CD4-positive, alpha-beta T cell treated with Interleukin-6 for 4 hours (primary cell): ENCODE measurements around the gene ACTR1B.
"Not testable (repeated sequence)": the region's sequence is repeated elsewhere in the genome, so short reads cannot be mapped to it uniquely, and the experiment has no call there.

Source experiments
- DNase-seq: peaks from one replicate; pipeline ENCODE4 v3.0.0-alpha.2; 2020; ENCODE audit warnings: mixed read lengths

Gene ACTR1B

DNA sequence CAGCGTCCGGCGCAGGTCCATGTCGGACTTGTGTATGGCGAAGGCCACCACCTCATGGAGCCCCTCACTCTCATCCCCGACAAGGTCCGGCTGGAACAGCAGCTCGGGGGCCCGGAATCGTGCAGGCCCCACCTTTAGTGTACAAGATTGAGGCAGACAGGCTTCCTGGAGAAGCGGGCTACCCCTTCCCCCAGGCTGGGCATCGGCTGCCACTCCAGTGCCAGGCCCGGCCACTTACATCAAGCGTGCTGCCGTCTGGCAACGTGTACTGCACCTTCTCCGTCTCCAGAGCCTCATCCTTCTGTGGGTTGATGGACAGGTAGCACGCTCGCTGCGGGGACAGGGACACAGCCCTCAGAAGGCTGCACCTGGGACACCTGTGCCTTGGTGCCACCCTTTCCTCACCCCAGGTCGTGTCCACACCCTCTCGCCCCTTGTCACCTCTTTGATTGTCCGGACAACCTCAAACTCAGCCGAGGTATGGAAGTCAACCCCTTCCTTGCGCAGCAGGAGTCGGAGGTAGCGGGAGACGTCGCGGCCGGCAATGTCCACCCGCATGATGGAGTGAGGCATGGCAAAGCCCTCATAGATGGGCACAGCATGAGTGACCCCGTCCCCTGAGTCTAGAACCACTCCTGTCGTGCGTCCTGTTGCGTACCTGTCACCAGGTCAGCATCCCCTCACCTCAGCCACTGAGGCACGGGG, 5.7 kb downstream of the ACTR1B start:
- DNase-seq = no peak

- DNase-seq = no peak
These were observed 6.8 kb downstream of the ACTR1B start for GRCh38 chr2:97656905-97657587.

DNA sequence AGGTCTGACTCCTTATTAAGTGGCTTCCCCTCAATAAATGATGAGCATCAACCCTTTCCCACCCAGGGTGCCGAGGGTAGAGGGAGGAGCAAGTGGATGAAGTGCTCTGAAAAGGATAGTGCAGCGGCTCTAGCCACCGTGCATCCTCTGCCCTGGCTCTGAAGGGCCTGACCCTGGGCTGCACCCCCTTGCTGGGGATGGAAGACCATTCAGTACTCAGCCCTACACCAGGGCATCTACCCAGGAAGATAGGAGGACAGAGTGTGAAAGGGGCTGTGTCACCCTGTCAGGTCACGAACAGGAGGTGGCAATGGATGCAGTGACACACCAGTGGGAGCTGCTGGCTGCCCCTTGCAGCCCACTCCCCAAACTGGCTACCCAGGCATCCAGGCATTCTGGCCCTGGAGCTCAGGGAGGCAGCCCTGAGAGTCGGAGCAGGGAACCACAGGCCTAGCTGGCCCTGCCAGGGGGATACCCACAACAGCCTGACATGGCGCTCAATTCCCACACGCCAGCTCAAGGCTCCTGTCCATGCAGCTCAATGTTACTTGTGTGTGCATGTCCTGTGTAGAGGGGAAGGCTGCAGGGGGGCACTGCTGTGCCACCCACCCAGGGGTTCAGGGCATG, 7.6 kb downstream of the ACTR1B start:
- DNase-seq = no peak

DNA sequence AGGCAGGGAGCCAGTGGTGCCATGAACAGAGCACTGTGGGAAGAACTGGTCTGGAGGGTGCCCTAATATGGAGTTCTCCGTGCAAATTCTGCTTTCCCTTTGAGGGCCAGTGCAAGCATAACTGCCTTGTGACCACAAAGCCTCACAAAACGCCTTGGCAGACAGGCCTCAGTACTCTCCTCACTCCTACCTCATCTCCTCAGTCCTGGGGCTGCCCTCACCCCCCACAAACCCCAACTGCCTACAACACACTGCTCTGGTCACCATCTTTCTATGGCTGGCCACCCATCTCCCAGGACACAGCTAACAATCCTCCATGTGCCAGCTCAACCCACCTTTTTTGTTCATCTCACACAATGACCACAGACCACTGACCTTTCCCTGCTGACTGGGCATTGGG, 9.1 kb downstream of the ACTR1B start:
- DNase-seq = no peak

GRCh38 chr2:97654309-97654708, 9.5 kb downstream of the ACTR1B start:
- DNase-seq = no peak

DNA sequence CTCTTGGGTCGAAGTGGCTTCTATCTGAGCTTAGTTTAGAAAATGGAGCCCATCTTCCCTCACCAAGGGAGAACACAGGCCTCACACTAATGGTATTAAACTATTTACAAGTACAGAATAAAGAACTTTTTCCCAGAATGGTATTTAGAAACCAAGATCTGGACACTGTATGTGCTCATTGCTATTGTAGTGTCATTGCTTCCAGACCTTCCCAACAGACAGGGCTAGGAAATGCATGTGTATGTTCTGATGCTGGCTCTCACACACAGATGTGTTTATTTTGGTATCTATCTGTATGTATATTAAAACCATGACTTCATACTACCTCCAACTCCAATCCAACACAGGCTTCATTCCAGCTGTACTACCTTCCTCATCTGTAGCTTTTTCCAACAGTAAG, 10.0 kb downstream of the ACTR1B start:
- no peak for DNase-seq

DNA sequence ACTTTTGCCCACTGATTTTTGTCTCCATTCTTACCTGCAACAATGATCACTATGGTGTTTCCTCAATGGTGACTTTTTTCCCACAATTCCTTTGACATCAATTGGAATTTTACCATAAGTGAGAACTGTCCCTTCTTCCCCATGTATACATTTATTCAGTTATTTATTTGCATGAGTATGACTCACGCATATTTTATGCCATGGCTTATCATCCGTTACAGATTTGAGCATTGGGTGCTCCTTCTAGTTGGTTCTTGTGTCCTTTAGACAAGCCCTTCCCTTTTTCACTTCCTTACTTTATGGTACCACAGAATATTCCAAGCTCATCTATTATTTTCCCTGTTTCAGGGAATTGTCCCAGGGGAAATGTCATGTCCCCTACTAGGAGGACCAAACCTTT, 10.4 kb downstream of the ACTR1B start:
- DNase-seq = no peak

- DNase-seq = no peak
These were observed 12.7 kb downstream of the ACTR1B start for GRCh38 chr2:97651114-97651513.

DNA sequence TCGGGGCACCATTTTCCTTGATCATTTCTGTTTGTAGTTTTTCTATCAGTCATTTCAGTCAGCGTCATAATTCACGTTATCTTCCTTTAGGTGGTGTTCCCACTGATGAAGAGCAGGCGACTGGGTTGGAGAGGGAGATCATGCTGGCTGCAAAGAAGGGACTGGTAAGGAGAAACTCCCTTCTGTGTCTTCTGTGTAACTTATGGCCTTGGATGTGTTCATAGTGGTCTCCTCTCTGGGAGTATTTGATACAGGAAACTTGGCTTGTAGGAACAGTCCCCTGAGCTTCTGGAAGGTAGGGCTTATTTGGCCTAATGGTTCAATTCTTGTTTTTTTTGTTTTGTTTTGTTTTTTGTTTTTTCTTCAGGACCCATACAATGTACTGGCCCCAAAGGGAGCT, 16.9 kb downstream of the ACTR1B start:
- DNase-seq = no peak

- DNase-seq = peak; percentile 99
These were observed 17.9 kb downstream of the ACTR1B start, which contains the start of gene COX5B for GRCh38 chr2:97645695-97646629. TSS of gene COX5B (plus strand) at chr2:97646062. CDS start at chr2:97646087, 25 bp downstream.

DNA sequence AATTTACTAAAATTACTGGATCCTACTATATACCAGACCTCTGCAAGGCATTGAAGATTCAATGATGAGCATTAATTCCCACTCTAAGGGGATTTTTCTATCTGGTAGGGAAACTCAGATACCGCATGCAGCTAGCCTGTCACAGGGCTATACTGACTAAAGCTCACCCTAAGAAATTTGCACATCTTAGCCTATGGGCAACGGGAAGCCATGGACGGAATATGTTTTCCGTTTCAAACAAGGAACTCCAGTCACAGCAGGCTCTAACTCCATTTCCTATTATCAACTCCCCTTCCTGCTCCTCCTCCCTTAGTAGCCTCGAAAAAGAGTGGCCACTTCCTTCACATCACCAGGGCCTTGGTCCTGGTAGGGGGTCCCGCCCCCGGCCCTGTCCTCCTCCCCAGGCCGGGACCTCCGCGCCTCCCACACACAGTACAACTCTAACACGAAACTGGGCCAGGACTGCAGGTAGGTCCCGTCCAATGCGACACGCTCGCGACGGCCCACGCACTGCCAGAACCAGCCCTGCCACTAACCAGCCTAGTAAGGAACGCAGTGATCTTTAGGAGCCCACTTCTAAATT, 18.6 kb downstream of the ACTR1B start:
- DNase-seq = no peak

DNA sequence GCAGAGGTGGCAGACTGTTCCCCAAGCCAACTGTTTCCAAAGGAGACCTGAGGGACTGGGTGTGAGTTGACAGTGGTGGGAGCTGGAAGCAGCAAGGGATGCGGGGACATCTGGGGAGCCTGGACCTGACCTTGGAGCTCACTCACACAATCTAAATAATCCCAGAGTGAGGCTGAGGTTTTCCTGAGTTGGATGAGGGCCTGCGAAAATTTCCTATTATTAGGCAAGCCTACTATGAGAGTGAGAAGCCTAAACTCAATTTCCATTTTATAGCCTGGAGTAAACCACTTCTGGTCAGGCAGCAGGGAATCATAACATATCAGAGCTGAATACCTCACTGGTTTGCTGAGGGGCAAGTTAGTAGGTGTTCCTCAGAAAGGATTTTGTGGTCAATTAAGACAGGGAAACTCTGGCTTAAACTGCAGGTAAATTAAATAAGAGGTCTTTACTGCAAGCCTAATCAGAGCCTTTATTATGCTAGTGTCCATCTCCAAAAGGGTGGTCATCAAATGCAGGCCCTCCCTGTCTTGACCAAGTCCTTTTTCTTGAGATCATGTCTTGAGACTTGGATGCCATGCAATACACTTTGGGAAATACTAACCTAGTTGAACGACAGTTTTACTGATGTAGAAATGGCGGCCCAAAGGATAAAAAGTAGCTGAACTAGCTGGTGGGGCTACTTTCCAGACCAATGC, 19.7 kb downstream of the ACTR1B start:
- no peak for DNase-seq

DNA sequence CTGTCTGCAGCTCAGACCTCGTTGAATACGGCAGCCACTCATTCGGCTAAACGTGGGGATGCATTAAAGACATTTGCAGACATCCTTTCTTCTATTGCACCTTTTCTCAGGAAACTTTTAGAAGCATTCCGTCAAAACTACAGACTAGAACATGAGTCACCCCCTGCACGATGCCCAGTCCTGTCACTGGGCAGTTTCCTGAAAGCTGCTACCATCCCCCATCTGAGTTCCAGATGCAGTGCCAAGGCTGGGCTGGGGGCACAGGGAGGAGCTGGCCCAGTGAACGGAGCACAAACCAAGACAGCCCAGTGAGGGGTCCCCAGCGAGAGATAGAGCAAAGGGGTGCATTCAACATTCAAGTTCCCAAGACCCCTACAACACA, 37.8 kb downstream of the ACTR1B start:
- not testable (repeated sequence) for DNase-seq

DNA sequence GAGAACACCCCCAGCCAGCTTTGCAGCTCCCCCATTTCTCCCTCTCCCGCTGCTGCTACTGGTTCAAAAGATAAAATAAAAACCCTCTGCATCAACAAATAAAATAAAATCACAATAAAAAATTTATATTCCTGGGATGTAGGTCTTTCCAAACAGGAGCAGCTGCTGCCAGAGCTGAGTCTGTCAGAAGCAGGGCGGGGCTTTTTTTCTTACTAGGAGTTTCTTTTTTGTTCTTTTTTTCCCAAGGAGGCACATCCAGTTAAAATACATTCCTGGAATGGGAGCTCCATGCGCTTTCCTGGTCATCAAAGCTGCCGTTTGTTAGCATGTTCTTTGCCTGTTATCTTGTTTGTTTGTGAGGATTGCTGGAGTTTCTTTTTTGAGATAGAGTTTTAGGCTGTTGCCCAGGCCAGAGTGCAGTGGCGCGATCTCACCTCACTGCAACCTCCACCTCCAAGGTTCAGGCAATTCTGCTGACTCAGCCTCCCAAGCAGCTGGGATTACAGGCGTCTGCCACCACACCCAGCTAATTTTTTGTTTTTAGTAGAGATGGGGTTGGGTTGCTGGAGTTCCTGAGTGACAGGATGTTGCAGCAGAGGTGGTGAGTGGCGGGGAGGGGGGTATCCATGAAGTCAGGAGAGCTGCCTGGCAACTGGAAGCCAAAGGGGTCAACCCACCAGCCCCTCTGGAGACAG, 38.3 kb downstream of the ACTR1B start:
- DNase-seq = not testable (repeated sequence)

DNA sequence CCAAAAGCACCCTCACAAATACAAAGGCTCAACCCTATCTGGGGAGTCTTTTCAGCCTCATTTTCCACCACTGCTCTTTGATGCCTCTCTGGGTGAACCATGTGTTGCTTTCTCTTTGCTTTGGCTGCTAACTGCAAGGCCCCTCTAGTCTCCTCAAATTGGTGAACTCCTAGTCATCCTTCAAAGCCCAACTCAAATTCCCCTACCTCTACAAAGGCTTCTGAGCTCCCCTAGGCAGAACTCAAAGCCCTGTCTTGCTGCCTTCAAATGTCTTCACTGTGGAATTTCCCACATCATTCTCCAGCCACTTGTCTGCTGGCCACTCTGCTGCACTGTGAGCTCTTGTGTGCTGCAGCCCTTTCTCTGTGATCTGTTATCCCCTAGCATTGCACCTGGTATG, 40.9 kb downstream of the ACTR1B start:
- DNase-seq = not testable (repeated sequence)

- DNase-seq = not testable (repeated sequence)
These were observed 43.4 kb downstream of the ACTR1B start for GRCh38 chr2:97620492-97620891.

GRCh38 chr2:97618939-97619827, 44.7 kb downstream of the ACTR1B start:
- DNase-seq = not testable (repeated sequence)

DNA sequence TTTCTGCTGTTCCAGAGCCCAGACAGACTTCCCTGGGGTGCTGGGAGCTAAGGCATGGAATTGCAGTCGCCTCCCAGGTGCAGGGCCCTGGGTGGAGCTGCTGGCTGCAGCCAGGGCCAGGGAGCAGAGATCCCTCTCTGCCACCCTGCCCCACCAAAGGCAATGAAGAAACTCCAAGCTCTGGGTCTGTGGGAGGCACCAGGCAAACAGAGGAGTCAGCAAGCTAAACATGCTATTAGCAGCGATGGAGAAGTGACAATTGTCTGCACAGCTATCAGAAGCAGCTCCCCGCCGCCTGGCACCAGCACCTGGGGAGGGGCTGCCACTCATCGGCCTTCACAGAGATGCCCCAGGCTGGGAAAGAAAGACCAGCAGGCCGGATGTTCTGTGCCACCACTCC, 45.9 kb downstream of the ACTR1B start:
- DNase-seq = no peak

GRCh38 chr2:97615746-97616145, 48.1 kb downstream of the ACTR1B start:
- not testable (repeated sequence) for DNase-seq

DNA sequence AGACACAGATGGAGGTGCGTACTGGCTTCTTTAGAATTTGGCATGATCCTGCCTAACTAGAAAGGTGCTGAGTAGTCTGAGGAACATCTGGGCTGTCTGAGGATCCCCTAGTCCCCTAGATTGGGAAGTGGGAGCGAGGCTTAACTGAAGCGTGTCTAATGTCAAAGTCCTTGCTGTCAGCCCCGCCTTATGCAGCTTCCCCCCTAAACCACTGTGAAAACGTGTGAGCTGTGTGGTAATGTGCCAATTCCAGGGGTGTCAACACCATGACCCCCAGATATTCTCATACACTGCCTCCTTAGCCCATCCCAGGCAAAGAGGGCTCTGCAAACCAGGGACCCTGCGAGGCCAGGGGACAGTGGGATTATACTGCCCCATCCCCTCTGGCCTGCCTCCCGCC, 51.9 kb downstream of the ACTR1B start:
- DNase-seq = not testable (repeated sequence)
